SK-N-MC (cell line): Measurements from ENCODE around the gene MOAP1.

Source experiments
- EZH2 ChIP-seq: fragments of 200-600 bp; sonication (generic); IDR thresholded peaks from one replicate; pipeline ENCODE4 v1.6.1; 2017; ENCODE audit warnings: antibody characterized with exemption
- POLR2AphosphoS5 ChIP-seq: IDR thresholded peaks from 2 replicates; pipeline ENCODE4 v1.6.1; 2012; ENCODE audit warnings: mild to moderate bottlenecking, low read depth, low read length, borderline replicate concordance

GRCh38 chr14:93163564-93163963, 21.1 kb downstream of the MOAP1 start:
- TF ChIP-seq EZH2 = no peak
- no peak for TF ChIP-seq POLR2AphosphoS5
